ENCODE data around the gene TVP23B.
"Not testable (repeated sequence)": the region's sequence is repeated elsewhere in the genome, so short reads cannot be mapped to it uniquely, and the experiment has no call there.

GRCh38 chr17:18746551-18746950 is 34.4 kb upstream of the TVP23B start:
- not testable (repeated sequence) for TF ChIP-seq CTCF (IDR thresholded peaks at IDR 0.05 in 4 of 5, conservative IDR thresholded peaks at IDR 0.05 in 1 of 5); POLR2A (IDR thresholded peaks at IDR 0.05)
